Adrenal gland (tissue), 12 donors: ENCODE measurements around the gene C1RL. TPM values are rescaled to one million over a fixed set of nuclear protein-coding genes. Genes with fewer than 3 reads are reported as not detected.
A peak's percentile ranks its signal among the peaks of the same experiment; 100 is the strongest.

Experiments
- DNase-seq, 7 donors: peaks; one replicate each; pipeline ENCODE4 v3.0.0-alpha.2; 2019 to 2020
- H3K27ac ChIP-seq, 5 donors: fragments of 200-600 bp; sonication (generic) in 4 of 5; 1 replicate in 3 of 5; 2 replicates in 2 of 5; pipeline versions ENCODE4 v1.5.1 to v1.8.0; 2016 to 2020; ENCODE audit warnings: mild to moderate bottlenecking in 1 of 5
- H3K27me3 ChIP-seq: fragments of 200-600 bp; 2 replicates; pipeline ENCODE4 v1.8.0; 2021
- H3K36me3 ChIP-seq, 2 donors: fragments of 200-600 bp; replicated peaks in 1 of 2; 1 replicate in 1 of 2; 2 replicates in 1 of 2; pipeline versions ENCODE4 v1.5.1 to v1.8.0; 2018 to 2022
- H3K4me1 ChIP-seq, 2 donors: fragments of 200-600 bp; replicated peaks in 1 of 2; 1 replicate in 1 of 2; 2 replicates in 1 of 2; pipeline versions ENCODE4 v1.5.1 to v1.8.0; 2018 to 2021
- H3K4me3 ChIP-seq, 4 donors: fragments of 200-600 bp; sonication (generic) in 3 of 4; one replicate each; pipeline ENCODE4 v1.5.1; 2016 to 2018
- H3K9me3 ChIP-seq, 3 donors: fragments of 200-600 bp; sonication (generic) in 1 of 3; replicated peaks in 1 of 3; 1 replicate in 2 of 3; 2 replicates in 1 of 3; pipeline versions ENCODE4 v1.5.1 to v1.8.0; 2016 to 2021
- POLR2A ChIP-seq, 2 donors: fragments of 450-650 bp; IDR thresholded peaks; one replicate each; pipeline ENCODE4 v1.6.1; 2017; ENCODE audit warnings: antibody characterized with exemption in 2 of 2, mild to moderate bottlenecking in 2 of 2, moderate library complexity in 1 of 2
- WGBS, 4 donors: extraction: QIAGEN DNeasy Blood & Tissue Kit in 2 of 4; methylation state at CpG; one replicate each; pipeline versions ENCODE4 v1.1.5 to v1.1.7; 2013 to 2017; 5-methylcytosine and 5-hydroxymethylcytosine counted together
- intact Hi-C, 2 donors: fragments of 100-400 bp; cut with DNase I; formaldehyde crosslinking; loops; one replicate each; pipeline versions ENCODE4 v1.14.1 to v1.15.0; 2022 to 2023
- polyA plus RNA-seq, 3 donors: library from polyadenylated mRNA; stranded (reverse); fragments of 200-250 nt in 2 of 3; fragments of 350-450 nt in 1 of 3; fragmentation: Illumina TruSeq in 1 of 3; extraction: RNeasy Lipid Tissue Mini Kit (QIAGEN cat#74804) in 1 of 3; gene quantifications; one replicate each; pipeline ENCODE4 v1.2.3, GENCODE V29; 2013 to 2014
- total RNA-seq, 9 donors: library from RNA; depleted of rRNA in 4 of 9; stranded (reverse); fragments of >200 nt in 4 of 9; fragments of 120-200 nt in 1 of 9; fragmentation: NEBNext Ultra II Directional in 1 of 9; extraction: Animal tissue kit (Norgen Biotek cat#: 25700) in 1 of 9; gene quantifications; one replicate each; pipeline versions ENCODE4 v1.1.0 to v1.2.4, GENCODE V29; 2013 to 2023
- TF ChIP-seq, protein P1 (sequence below), 6 experiments: fragments of 450-650 bp in 4 of 6; fragments of 200-600 bp in 2 of 6; sonication (generic) in 1 of 6; IDR thresholded peaks; 1 replicate in 5 of 6; 2 replicates in 1 of 6; pipeline versions ENCODE4 v1.5.1 to v1.8.0; 2016 to 2021; ENCODE audit warnings: antibody characterized with exemption in 6 of 6, mild to moderate bottlenecking in 2 of 6, moderate library complexity in 1 of 6
- donor health status: healthy with polysubstance abuse.
- donor health status: Bipolar disorder and iron deficiency.
- donor health status: DM: yes; HTN: yes; CAD: no.
- donor health status: DM: no; HTN: no; CAD: no.
- donor health status: DM: no; HTN: no; CAD: no.
- donor health status: DM: yes; HTN: yes; CAD: no.

The C1RL gene
- total and polyA plus RNA-seq, 12 donors = 33.3 to 407 (median 157) TPM

DNA sequence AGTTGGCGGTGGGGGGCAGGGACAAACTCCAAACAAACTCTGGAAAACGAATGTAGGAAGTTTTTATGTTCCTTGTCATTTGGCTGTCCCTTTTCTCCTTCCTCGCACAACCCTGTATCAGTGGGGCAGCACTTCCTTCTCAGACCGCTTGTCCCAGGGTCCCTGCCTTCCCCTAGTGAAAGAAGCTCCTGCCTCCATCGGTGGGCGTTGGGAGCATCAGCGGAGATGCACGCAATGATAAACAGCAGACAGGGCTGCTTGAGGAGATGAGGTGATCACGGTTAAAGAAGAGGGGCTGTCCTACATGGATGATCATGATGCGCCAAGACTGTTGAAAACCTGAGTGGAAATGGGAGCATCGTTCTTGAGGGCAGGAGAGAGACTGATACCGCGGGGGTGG, 47.9 kb downstream of the C1RL start:
- H3K9me3 ChIP-seq = no peaks in the 10 kb centered on the region
- H3K4me3 ChIP-seq = peak overlapping the region in 1 of 4 donors; percentile 42
- no peaks in the 10 kb centered on the region for H3K27me3 ChIP-seq
- no peak for DNase-seq
- H3K36me3 ChIP-seq = no peaks in the 10 kb centered on the region
- H3K27ac ChIP-seq = peak overlapping the region in 4 of 5 donors; percentile 33 to 88 (median 72)
- WGBS, 4 donors = 71 to 82% (median 77%) methylated on average over 13 of the region's 13 CpGs
- intact Hi-C loops = no loop called here
- H3K4me1 ChIP-seq = peaks cover 6 to 13% of the 10 kb centered on the region in 2 donors
- TF ChIP-seq, protein P1, sequence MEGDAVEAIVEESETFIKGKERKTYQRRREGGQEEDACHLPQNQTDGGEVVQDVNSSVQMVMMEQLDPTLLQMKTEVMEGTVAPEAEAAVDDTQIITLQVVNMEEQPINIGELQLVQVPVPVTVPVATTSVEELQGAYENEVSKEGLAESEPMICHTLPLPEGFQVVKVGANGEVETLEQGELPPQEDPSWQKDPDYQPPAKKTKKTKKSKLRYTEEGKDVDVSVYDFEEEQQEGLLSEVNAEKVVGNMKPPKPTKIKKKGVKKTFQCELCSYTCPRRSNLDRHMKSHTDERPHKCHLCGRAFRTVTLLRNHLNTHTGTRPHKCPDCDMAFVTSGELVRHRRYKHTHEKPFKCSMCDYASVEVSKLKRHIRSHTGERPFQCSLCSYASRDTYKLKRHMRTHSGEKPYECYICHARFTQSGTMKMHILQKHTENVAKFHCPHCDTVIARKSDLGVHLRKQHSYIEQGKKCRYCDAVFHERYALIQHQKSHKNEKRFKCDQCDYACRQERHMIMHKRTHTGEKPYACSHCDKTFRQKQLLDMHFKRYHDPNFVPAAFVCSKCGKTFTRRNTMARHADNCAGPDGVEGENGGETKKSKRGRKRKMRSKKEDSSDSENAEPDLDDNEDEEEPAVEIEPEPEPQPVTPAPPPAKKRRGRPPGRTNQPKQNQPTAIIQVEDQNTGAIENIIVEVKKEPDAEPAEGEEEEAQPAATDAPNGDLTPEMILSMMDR (IDR thresholded peaks at IDR 0.05) = no peak
- TF ChIP-seq POLR2A (IDR thresholded peaks at IDR 0.05) = no peak

DNA sequence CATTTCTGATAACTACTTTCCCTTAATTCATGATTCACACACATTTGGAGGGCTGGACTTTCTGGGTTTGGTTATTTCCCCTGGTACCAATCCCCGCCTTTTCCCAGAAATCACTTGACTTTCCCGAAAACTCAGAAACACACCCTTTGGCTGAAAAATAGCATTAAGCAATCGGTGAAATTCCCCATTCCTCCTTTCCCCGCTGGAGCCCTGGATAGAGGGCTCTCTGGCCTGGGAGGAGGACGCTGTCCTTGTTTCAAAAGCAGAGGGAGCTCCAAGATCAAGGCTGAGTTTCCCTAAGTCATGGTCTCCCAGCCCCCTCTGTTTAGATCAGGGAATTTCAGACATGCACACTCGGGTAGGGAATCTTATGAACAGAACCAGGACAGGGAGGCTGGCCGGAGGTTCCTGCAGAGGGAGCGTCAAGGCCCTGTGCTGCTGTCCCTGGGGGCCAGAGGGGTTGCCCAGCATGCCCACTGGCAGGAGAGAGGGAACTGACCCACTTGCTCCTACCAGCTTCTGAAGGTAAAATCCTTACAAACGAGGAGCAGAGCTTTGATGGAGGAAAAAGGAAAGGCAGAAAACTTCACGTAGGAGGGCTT, 48.6 kb downstream of the C1RL start, which contains the start of gene C1S:
Gene C1S, plus strand, starts transcription at position 366 of the 602 bp plus-strand sequence. CDS start 1,195 bp downstream, outside the sequence.
- peak; percentile 55 to 57 for TF ChIP-seq POLR2A (IDR thresholded peaks at IDR 0.05)
- TF ChIP-seq, protein P1 (IDR thresholded peaks at IDR 0.05) = peak; percentile 49 to 95 (median 79)
- intact Hi-C loops = no loop called here
- Histone ChIP-seq H3K27me3 (no peaks in the 10 kb centered on the region), H3K4me1 (peaks cover 6 to 13% of the 10 kb centered on the region in 2 donors), H3K4me3 (peak within 1 kb of the TSS in 1 of 4 donors; percentile 42), H3K27ac (peak within 1 kb of the TSS; percentile 33 to 88 (median 57)), H3K9me3 (no peaks in the 10 kb centered on the region), H3K36me3 (no peaks in the 10 kb centered on the region)
- 19 to 28% (median 24%) methylated on average over 10 of the region's 10 CpGs for WGBS, 4 donors
- peak; percentile 53 to 91 (median 83) for DNase-seq

DNA sequence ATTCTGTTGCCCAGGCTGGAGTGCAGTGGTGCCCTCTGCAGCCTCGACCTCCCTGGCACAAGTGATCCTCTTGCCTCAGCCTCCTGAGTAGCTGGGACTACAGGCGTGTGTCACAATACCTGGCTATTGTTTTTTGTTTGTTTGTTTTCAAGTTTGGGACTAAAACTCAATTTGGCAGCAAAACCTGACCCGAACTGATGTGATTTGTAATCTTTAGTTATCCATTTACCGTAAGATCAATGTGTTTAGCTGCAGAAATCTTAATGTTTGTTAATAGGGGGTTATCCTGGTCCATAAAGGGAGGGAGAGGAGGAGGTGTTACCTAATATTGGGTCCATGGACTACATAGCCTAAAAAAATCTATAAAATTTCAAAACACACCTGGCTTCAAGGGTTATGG, 49.2 kb downstream of the C1RL start:
- peak overlapping the region in 4 of 5 donors; percentile 33 to 88 (median 66) for H3K27ac ChIP-seq
- 92 to 95% (median 93%) methylated on average over 4 of the region's 4 CpGs for WGBS, 4 donors
- TF ChIP-seq, protein P1 (IDR thresholded peaks at IDR 0.05) = no peak
- no peak for TF ChIP-seq POLR2A (IDR thresholded peaks at IDR 0.05)
- intact Hi-C loops = no loop called here
- H3K36me3 ChIP-seq = no peaks in the 10 kb centered on the region
- DNase-seq = no peak
- peaks cover 6 to 13% of the 10 kb centered on the region in 2 donors for H3K4me1 ChIP-seq
- H3K27me3 ChIP-seq = no peaks in the 10 kb centered on the region
- H3K4me3 ChIP-seq = no peak overlapping the region
- H3K9me3 ChIP-seq = no peaks in the 10 kb centered on the region

DNA sequence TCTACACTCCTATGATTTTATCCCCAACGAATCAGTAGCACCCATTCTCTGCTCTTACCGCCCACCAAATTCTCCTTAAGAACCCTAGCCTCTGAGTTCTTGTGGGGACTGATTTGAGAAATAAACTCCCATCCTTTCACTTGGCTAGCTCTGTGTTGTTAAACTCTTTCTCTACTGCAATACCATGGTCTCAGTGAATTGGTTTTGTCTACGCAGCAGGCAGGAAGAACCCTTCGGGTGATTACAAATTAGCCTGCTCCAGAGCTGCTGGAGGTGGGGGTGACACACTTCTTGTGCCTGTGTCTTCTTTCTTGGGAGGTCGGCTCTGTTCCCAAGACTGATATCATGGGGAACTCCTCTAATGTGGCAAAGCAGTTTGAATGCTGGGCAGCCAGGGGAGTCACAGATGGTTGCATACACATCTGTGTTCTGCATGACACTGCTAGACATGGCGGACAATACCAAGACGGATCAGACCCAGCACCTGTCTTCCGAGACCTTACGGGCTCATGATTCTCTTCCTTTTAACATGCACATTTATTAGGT, 50.1 kb downstream of the C1RL start:
- Histone ChIP-seq H3K4me1 (peaks cover 6 to 13% of the 10 kb centered on the region in 2 donors), H3K9me3 (no peaks in the 10 kb centered on the region), H3K27me3 (no peaks in the 10 kb centered on the region), H3K27ac (no peak overlapping the region), H3K4me3 (no peak overlapping the region), H3K36me3 (no peaks in the 10 kb centered on the region)
- DNase-seq = no peak
- TF ChIP-seq, protein P1 (IDR thresholded peaks at IDR 0.05) = no peak
- TF ChIP-seq POLR2A (IDR thresholded peaks at IDR 0.05) = no peak
- 91 to 94% (median 92%) methylated on average over 8 to 9 of the region's 9 CpGs for WGBS, 4 donors
- intact Hi-C loops = no loop called here
